Hematopoietic multipotent progenitor cell treated with erythropoietin and hydrocortisone succinate and interleukin-3 and kit ligand, for 15 days (in vitro differentiated cells): ENCODE data around the gene DCLRE1B.
A peak's percentile ranks its signal among the peaks of the same experiment; 100 is the strongest.

ENCODE experiments used
- DNase-seq: peaks from one replicate; pipeline ENCODE4 v3.0.0-alpha.2; 2015; ENCODE audit warnings: low spot score

The DCLRE1B gene

GRCh38 chr1:113928187-113928930 is 23.2 kb downstream of the DCLRE1B start:
- peak; percentile 53 for DNase-seq

GRCh38 chr1:113928941-113929749 is 24.0 kb downstream of the DCLRE1B start, which contains the start of gene HIPK1:
Gene HIPK1, plus strand, starts transcription at chr1:113929324.
- peak; percentile 91 for DNase-seq

- DNase-seq, result peak; percentile 72
Observed at GRCh38 chr1:113929750-113930498, 24.8 kb downstream of the DCLRE1B start.

- peak; percentile 58 for DNase-seq
Observed at GRCh38 chr1:113930499-113931161, 25.5 kb downstream of the DCLRE1B start.

GRCh38 chr1:113931451-113931851 is 26.3 kb downstream of the DCLRE1B start:
- peak; percentile 36 for DNase-seq

- DNase-seq, result no peak
Observed at GRCh38 chr1:113934006-113934405, 28.9 kb downstream of the DCLRE1B start.

- no peak for DNase-seq
Observed at GRCh38 chr1:113934511-113935055, 29.5 kb downstream of the DCLRE1B start.

GRCh38 chr1:113935176-113935575 is 30.1 kb downstream of the DCLRE1B start:
- no peak for DNase-seq

GRCh38 chr1:113935970-113936369 is 30.8 kb downstream of the DCLRE1B start:
- no peak for DNase-seq

- no peak for DNase-seq
Observed at GRCh38 chr1:113937146-113937545, 32.0 kb downstream of the DCLRE1B start.

GRCh38 chr1:113938192-113938591 is 33.1 kb downstream of the DCLRE1B start:
- DNase-seq, result no peak

- DNase-seq, result no peak
Observed at GRCh38 chr1:113940365-113941244, 35.5 kb downstream of the DCLRE1B start.

- no peak for DNase-seq
Observed at GRCh38 chr1:113941245-113941559, 36.1 kb downstream of the DCLRE1B start.

- DNase-seq, result no peak
Observed at GRCh38 chr1:113942527-113942926, 37.4 kb downstream of the DCLRE1B start.

GRCh38 chr1:113943028-113943811 is 38.1 kb downstream of the DCLRE1B start:
- no peak for DNase-seq

- no peak for DNase-seq
Observed at GRCh38 chr1:113945329-113945728, 40.2 kb downstream of the DCLRE1B start.

GRCh38 chr1:113946112-113946511 is 41.0 kb downstream of the DCLRE1B start:
- no peak for DNase-seq

- peak; percentile 23 for DNase-seq
Observed at GRCh38 chr1:113946678-113947387, 41.7 kb downstream of the DCLRE1B start.

GRCh38 chr1:113947388-113948107 is 42.4 kb downstream of the DCLRE1B start:
- no peak for DNase-seq
